ENCODE measurements around the gene IL18RAP.

IL18RAP gene

GRCh38 chr2:102463160-102463559, 40.2 kb downstream of the IL18RAP start:
- no peaks in the 10 kb centered on the region for H3K36me3 ChIP-seq (ENCODE audit: insufficient read depth, low read length)
- no peaks in the 10 kb centered on the region for H3K9me3 ChIP-seq (ENCODE audit: insufficient read depth, low read depth, low read length)
- H3K4me3 ChIP-seq (ENCODE audit: low read length): no peak overlapping the region
- 96% methylated on average over 5 of the region's 5 CpGs for WGBS
- H3K4me1 ChIP-seq (ENCODE audit: insufficient read depth, low read length): no peaks in the 10 kb centered on the region
- H3K27ac ChIP-seq (ENCODE audit: low read depth, low read length): no peak overlapping the region
- no peak overlapping the region for H3K9ac ChIP-seq (ENCODE audit: low read depth, low read length)
- no peaks in the 10 kb centered on the region; the same call in 1 of the 2 replicates for H3K27me3 ChIP-seq (ENCODE audit: insufficient read depth, low read length)

DNA sequence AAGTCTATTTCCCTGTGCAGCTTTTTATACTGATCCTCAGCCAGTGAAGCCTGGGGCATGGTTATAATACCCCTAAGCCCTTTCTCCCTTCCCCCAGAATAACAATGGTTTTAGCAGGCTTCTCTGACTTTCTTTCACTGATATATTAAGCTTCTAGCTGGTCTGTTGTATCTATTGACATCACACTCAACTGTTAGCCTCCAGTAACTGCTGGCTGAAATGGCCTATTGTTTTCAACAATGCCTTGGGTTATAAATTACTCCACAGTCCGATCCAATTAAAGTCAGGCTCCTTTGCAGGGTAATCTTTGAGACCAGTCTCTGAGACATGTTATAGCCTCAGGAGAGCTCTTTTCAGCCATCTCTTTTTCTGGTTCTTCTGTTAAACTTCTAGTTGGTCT, 47.2 kb downstream of the IL18RAP start:
- Histone ChIP-seq H3K9ac (ENCODE audit: low read depth, low read length) (no peak overlapping the region), H3K27me3 (ENCODE audit: insufficient read depth, low read length) (no peaks in the 10 kb centered on the region), H3K4me1 (ENCODE audit: insufficient read depth, low read length) (0 out of 2 replicates have a peak, but pooled peaks cover 3% of the 10 kb centered on the region), H3K9me3 (ENCODE audit: insufficient read depth, low read depth, low read length) (peaks cover 5% of the 10 kb centered on the region; the same call in 1 of the 2 replicates), H3K36me3 (ENCODE audit: insufficient read depth, low read length) (no peaks in the 10 kb centered on the region), H3K4me3 (ENCODE audit: low read length) (no peak overlapping the region), H3K27ac (ENCODE audit: low read depth, low read length) (no peak overlapping the region)
- 80% methylated on average over 1 of the region's 1 CpG for WGBS

DNA sequence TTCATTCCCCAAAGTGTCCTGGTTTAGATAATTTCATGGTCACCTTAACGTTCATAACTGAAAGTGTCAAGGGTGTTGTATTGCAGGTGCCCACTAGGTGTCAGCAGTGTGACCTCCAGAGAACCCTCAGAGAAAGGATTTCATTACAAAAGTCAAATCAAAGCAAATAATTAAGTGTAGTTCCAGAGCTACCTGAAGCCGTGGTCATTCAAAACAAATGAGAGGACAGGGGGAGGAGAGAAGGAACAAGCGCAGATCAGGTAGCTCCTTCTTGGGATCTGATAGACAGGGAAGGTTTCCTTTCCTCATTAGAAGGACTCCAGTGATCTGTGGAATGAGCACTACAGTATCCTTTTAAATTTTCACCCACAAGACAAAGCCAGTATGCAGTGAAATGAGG, 50.1 kb downstream of the IL18RAP start, which contains the start of gene SLC9A4:
TSS of gene SLC9A4 (plus strand) at position 207 of the 400 bp plus-strand sequence. CDS start 534 bp downstream, outside the sequence.
- no peaks in the 10 kb centered on the region for H3K27me3 ChIP-seq (ENCODE audit: insufficient read depth, low read length)
- no peak within 1 kb of the TSS for H3K9ac ChIP-seq (ENCODE audit: low read depth, low read length)
- no peak within 1 kb of the TSS for H3K27ac ChIP-seq (ENCODE audit: low read depth, low read length)
- no peaks in the 10 kb centered on the region for H3K36me3 ChIP-seq (ENCODE audit: insufficient read depth, low read length)
- no peak within 1 kb of the TSS for H3K4me3 ChIP-seq (ENCODE audit: low read length)
- 0 out of 2 replicates have a peak, but pooled peaks cover 3% of the 10 kb centered on the region for H3K4me1 ChIP-seq (ENCODE audit: insufficient read depth, low read length)
- H3K9me3 ChIP-seq (ENCODE audit: insufficient read depth, low read depth, low read length): peaks cover 5% of the 10 kb centered on the region; the same call in 1 of the 2 replicates
- 25% methylated on average over 3 of the region's 3 CpGs for WGBS

DNA sequence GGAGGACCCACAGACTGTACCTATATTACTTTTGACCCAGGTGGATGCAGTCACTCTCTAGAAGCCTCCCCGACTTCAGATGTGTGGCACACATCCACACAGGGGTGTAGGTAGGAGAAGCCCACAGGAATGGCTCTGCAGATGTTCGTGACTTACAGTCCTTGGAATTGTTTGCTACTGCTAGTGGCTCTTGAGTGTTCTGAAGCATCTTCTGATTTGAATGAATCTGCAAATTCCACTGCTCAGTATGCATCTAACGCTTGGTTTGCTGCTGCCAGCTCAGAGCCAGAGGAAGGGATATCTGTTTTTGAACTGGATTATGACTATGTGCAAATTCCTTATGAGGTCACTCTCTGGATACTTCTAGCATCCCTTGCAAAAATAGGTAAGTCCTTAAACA, 50.7 kb downstream of the IL18RAP start:
- Histone ChIP-seq H3K9me3 (ENCODE audit: insufficient read depth, low read depth, low read length) (peaks cover 5% of the 10 kb centered on the region; the same call in 1 of the 2 replicates), H3K27ac (ENCODE audit: low read depth, low read length) (no peak overlapping the region), H3K4me1 (ENCODE audit: insufficient read depth, low read length) (0 out of 2 replicates have a peak, but pooled peaks cover 3% of the 10 kb centered on the region), H3K4me3 (ENCODE audit: low read length) (no peak overlapping the region), H3K27me3 (ENCODE audit: insufficient read depth, low read length) (no peaks in the 10 kb centered on the region), H3K9ac (ENCODE audit: low read depth, low read length) (no peak overlapping the region), H3K36me3 (ENCODE audit: insufficient read depth, low read length) (no peaks in the 10 kb centered on the region)
- WGBS: 86% methylated on average over 3 of the region's 3 CpGs

- Histone ChIP-seq H3K9ac (ENCODE audit: low read depth, low read length) (no peak overlapping the region), H3K36me3 (ENCODE audit: insufficient read depth, low read length) (no peaks in the 10 kb centered on the region), H3K27ac (ENCODE audit: low read depth, low read length) (no peak overlapping the region), H3K27me3 (ENCODE audit: insufficient read depth, low read length) (no peaks in the 10 kb centered on the region), H3K9me3 (ENCODE audit: insufficient read depth, low read depth, low read length) (no peaks in the 10 kb centered on the region), H3K4me1 (ENCODE audit: insufficient read depth, low read length) (0 out of 2 replicates have a peak, but pooled peaks cover 3% of the 10 kb centered on the region), H3K4me3 (ENCODE audit: low read length) (no peak overlapping the region)
Observed at GRCh38 chr2:102474785-102475184, 51.8 kb downstream of the IL18RAP start.

DNA sequence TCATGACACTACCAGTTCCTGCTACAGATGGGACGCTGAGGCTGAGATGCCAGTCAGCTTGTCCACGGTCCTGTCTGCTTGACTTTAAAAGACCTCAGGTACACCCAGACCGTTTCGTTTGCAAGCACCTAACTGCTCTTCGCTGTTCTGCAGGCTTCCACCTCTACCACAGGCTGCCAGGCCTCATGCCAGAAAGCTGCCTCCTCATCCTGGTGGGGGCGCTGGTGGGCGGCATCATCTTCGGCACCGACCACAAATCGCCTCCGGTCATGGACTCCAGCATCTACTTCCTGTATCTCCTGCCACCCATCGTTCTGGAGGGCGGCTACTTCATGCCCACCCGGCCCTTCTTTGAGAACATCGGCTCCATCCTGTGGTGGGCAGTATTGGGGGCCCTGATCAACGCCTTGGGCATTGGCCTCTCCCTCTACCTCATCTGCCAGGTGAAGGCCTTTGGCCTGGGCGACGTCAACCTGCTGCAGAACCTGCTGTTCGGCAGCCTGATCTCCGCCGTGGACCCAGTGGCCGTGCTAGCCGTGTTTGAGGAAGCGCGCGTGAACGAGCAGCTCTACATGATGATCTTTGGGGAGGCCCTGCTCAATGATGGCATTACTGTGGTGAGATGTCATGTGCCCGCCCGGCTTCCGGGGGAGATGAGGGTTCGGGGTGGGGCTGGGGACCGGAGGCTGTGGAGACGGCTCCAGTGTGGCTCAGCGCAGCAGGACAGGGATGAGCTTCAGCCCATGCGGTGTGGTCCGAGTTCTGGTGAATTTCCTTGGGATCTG, 55.9 kb downstream of the IL18RAP start:
- H3K4me3 ChIP-seq (ENCODE audit: low read length): no peak overlapping the region
- H3K9me3 ChIP-seq (ENCODE audit: insufficient read depth, low read depth, low read length): no peaks in the 10 kb centered on the region
- H3K36me3 ChIP-seq (ENCODE audit: insufficient read depth, low read length): no peaks in the 10 kb centered on the region
- no peak overlapping the region for H3K27ac ChIP-seq (ENCODE audit: low read depth, low read length)
- 94% methylated on average over 36 of the region's 36 CpGs for WGBS
- no peaks in the 10 kb centered on the region for H3K27me3 ChIP-seq (ENCODE audit: insufficient read depth, low read length)
- no peak overlapping the region for H3K9ac ChIP-seq (ENCODE audit: low read depth, low read length)
- no peaks in the 10 kb centered on the region for H3K4me1 ChIP-seq (ENCODE audit: insufficient read depth, low read length)

- 90% methylated on average over 10 of the region's 11 CpGs for WGBS
- H3K36me3 ChIP-seq (ENCODE audit: insufficient read depth, low read length): no peaks in the 10 kb centered on the region
- H3K4me3 ChIP-seq (ENCODE audit: low read length): no peak overlapping the region
- no peaks in the 10 kb centered on the region for H3K9me3 ChIP-seq (ENCODE audit: insufficient read depth, low read depth, low read length)
- no peaks in the 10 kb centered on the region for H3K4me1 ChIP-seq (ENCODE audit: insufficient read depth, low read length)
- no peaks in the 10 kb centered on the region for H3K27me3 ChIP-seq (ENCODE audit: insufficient read depth, low read length)
- no peak overlapping the region for H3K27ac ChIP-seq (ENCODE audit: low read depth, low read length)
- no peak overlapping the region for H3K9ac ChIP-seq (ENCODE audit: low read depth, low read length)
Observed at GRCh38 chr2:102480285-102481195, 57.6 kb downstream of the IL18RAP start.

GRCh38 chr2:102481931-102482330, 59.0 kb downstream of the IL18RAP start:
- H3K4me3 ChIP-seq (ENCODE audit: low read length): no peak overlapping the region
- H3K9ac ChIP-seq (ENCODE audit: low read depth, low read length): no peak overlapping the region
- no peaks in the 10 kb centered on the region for H3K27me3 ChIP-seq (ENCODE audit: insufficient read depth, low read length)
- H3K36me3 ChIP-seq (ENCODE audit: insufficient read depth, low read length): no peaks in the 10 kb centered on the region
- no peaks in the 10 kb centered on the region for H3K4me1 ChIP-seq (ENCODE audit: insufficient read depth, low read length)
- H3K9me3 ChIP-seq (ENCODE audit: insufficient read depth, low read depth, low read length): no peaks in the 10 kb centered on the region
- H3K27ac ChIP-seq (ENCODE audit: low read depth, low read length): no peak overlapping the region
- WGBS: 83% methylated on average over 7 of the region's 7 CpGs

DNA sequence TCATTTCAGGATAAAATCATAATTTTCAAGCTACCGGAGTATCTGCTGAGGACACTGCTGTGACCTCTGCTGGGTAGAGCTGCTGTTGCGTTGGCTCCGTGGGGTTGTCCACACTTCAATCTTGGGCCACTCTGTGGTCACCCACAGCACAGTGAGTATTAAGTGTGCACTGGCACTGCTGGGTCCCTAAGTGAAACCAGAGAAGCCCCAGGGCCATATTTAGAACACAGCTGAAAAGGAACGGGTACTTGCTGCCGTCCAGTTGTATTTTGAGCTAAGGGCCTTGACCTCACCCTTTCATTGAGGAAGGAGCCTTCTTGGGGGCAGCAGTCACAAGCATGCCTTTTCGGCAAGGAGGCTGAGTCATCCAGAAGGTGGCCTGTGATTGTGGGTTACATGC, 60.1 kb downstream of the IL18RAP start:
- Histone ChIP-seq H3K4me3 (ENCODE audit: low read length) (no peak overlapping the region), H3K27me3 (ENCODE audit: insufficient read depth, low read length) (no peaks in the 10 kb centered on the region), H3K9me3 (ENCODE audit: insufficient read depth, low read depth, low read length) (no peaks in the 10 kb centered on the region), H3K9ac (ENCODE audit: low read depth, low read length) (no peak overlapping the region), H3K27ac (ENCODE audit: low read depth, low read length) (no peak overlapping the region), H3K4me1 (ENCODE audit: insufficient read depth, low read length) (0 out of 2 replicates have a peak, but pooled peaks cover 3% of the 10 kb centered on the region), H3K36me3 (ENCODE audit: insufficient read depth, low read length) (no peaks in the 10 kb centered on the region)
- WGBS: 94% methylated on average over 6 of the region's 6 CpGs

DNA sequence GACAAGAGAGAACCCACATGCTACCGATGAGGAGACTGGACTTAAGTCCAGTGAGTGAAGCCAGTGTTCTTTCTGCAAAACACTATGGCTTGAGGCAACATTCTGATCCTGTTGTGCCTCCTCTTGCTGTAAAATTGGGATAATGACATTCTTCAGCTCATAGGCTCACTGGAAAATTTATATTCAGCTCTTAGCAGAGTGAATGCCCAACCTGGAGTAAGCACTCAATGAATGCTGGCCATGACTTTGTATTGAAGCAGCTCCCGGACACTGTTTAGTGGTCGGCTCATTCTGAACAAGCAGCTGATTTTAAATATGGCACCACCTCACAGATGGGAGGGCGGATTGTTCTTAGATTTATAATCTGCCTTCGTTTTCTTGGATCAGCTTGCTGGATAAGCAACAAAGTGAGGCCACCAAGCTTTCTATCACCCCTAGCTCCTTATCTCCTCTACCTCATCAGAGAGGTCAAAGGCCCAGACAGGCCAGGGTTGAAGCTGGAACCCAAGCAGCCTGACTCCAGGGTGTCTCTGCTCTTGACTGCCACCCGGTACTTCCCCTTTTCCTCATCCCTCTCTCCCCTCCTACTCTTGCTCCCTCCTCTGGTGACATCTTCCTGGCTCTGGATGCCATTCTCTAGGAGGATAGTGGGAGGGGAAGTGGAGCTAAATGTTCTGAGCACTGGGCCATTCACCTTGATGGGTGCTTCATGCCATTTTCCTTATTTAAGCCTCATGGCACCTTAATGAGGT, 61.5 kb downstream of the IL18RAP start:
- H3K9ac ChIP-seq (ENCODE audit: low read depth, low read length): no peak overlapping the region
- no peak overlapping the region for H3K27ac ChIP-seq (ENCODE audit: low read depth, low read length)
- no peaks in the 10 kb centered on the region for H3K27me3 ChIP-seq (ENCODE audit: insufficient read depth, low read length)
- H3K9me3 ChIP-seq (ENCODE audit: insufficient read depth, low read depth, low read length): no peaks in the 10 kb centered on the region
- no peaks in the 10 kb centered on the region for H3K36me3 ChIP-seq (ENCODE audit: insufficient read depth, low read length)
- WGBS: 94% methylated on average over 6 of the region's 6 CpGs
- H3K4me1 ChIP-seq (ENCODE audit: insufficient read depth, low read length): peaks cover 8% of the 10 kb centered on the region; the same call in 1 of the 2 replicates
- no peak overlapping the region for H3K4me3 ChIP-seq (ENCODE audit: low read length)
